H1 (cell line): Measurements from ENCODE around the gene RPUSD1.

Experiments
- CREB1 ChIP-seq: IDR thresholded peaks from 2 replicates; pipeline ENCODE4 v1.6.1; 2012; ENCODE audit warnings: inconsistent platforms
- CTCF ChIP-seq, 3 experiments: IDR thresholded peaks; 1 replicate in 2 of 3; 2 replicates in 1 of 3; pipeline versions ENCODE4 v1.5.1 to v1.6.1; 2011; ENCODE audit warnings: low read length in 3 of 3, mild to moderate bottlenecking in 3 of 3, inconsistent platforms in 2 of 3, low read depth in 1 of 3, moderate library complexity in 1 of 3; ENCODE audit not compliant: insufficient read depth in 1 of 3; ENCODE audit errors: control extremely low read depth in 1 of 3
- EGR1 ChIP-seq: IDR thresholded peaks from 2 replicates; pipeline ENCODE4 v1.6.1; 2011; ENCODE audit warnings: low read depth, low read length, borderline replicate concordance
- EP300 ChIP-seq, 2 experiments: IDR thresholded peaks; 1 replicate in 1 of 2; 2 replicates in 1 of 2; pipeline ENCODE4 v1.6.1; 2011 to 2012; ENCODE audit warnings: low read depth in 2 of 2, low read length in 2 of 2, mild to moderate bottlenecking in 2 of 2, borderline replicate concordance in 1 of 2, inconsistent platforms in 1 of 2, moderate library complexity in 1 of 2
- EZH2 ChIP-seq: fragments of 200-600 bp; sonication (generic); IDR thresholded peaks from 2 replicates; pipeline ENCODE4 v1.7.1; 2012; ENCODE audit warnings: low read depth, mild to moderate bottlenecking, moderate library complexity, low read length, inconsistent platforms; ENCODE audit not compliant: severe bottlenecking
- HDAC2 ChIP-seq, 2 experiments: fragments of 300-600 bp in 1 of 2; sonication (generic) in 1 of 2; IDR thresholded peaks; 2 replicates each; pipeline ENCODE4 v1.6.1; 2011 to 2012; ENCODE audit warnings: low read depth in 2 of 2, low read length in 2 of 2, mild to moderate bottlenecking in 2 of 2, moderate library complexity in 2 of 2, borderline replicate concordance in 1 of 2, inconsistent platforms in 1 of 2
- JUN ChIP-seq: IDR thresholded peaks from 2 replicates; pipeline ENCODE4 v1.6.1; 2011; ENCODE audit warnings: low read depth, mild to moderate bottlenecking, improper control_type of control experiment, low read length
- KDM4A ChIP-seq: IDR thresholded peaks from one replicate; pipeline ENCODE4 v1.7.1; 2012; ENCODE audit warnings: low read depth, mild to moderate bottlenecking, moderate library complexity, low read length, inconsistent platforms; ENCODE audit not compliant: severe bottlenecking
- PHF8 ChIP-seq: fragments of 200-600 bp; sonication (generic); conservative IDR thresholded peaks from 2 replicates; pipeline ENCODE4 v1.7.1; 2012; ENCODE audit warnings: low read depth, mild to moderate bottlenecking, inconsistent platforms, low read length, moderate library complexity
- POLR2A ChIP-seq, 2 experiments: IDR thresholded peaks; 1 replicate in 1 of 2; 2 replicates in 1 of 2; pipeline ENCODE4 v1.6.1; 2011; ENCODE audit warnings: low read depth in 2 of 2, low read length in 2 of 2, mild to moderate bottlenecking in 2 of 2; ENCODE audit errors: control extremely low read depth in 1 of 2
- SIN3A ChIP-seq, 2 experiments: IDR thresholded peaks in 1 of 2; conservative IDR thresholded peaks in 1 of 2; 2 replicates each; pipeline ENCODE4 v1.6.1; 2011 to 2012; ENCODE audit warnings: low read length in 2 of 2, improper control_type of control experiment in 1 of 2, low read depth in 1 of 2, mild to moderate bottlenecking in 1 of 2

GRCh38 chr16:763369-764183 is 24.6 kb downstream of the RPUSD1 start:
- TF ChIP-seq EP300 (IDR thresholded peaks at IDR 0.05; ENCODE audit: borderline replicate concordance in 1 of 2, low read depth in 2 of 2, low read length in 2 of 2) (no peak), EZH2 (no peak), CTCF (IDR thresholded peaks at IDR 0.05; ENCODE audit: control extremely low read depth in 1 of 3, insufficient read depth in 1 of 3, low read depth in 1 of 3, low read length in 3 of 3) (no peak), SIN3A (conservative IDR thresholded peaks at IDR 0.05 in 1 of 2, IDR thresholded peaks at IDR 0.05 in 1 of 2; ENCODE audit: low read depth in 1 of 2, low read length in 2 of 2) (no peak), HDAC2 (IDR thresholded peaks at IDR 0.05; ENCODE audit: borderline replicate concordance in 1 of 2, low read depth in 2 of 2, low read length in 2 of 2) (no peak), JUN (no peak), POLR2A (IDR thresholded peaks at IDR 0.05; ENCODE audit: control extremely low read depth in 1 of 2, low read depth in 2 of 2, low read length in 2 of 2) (no peak), CREB1 (no peak), EGR1 (no peak), KDM4A (no peak), PHF8 (no peak)
